ENCODE data around the gene NXPE3.
"Not testable (repeated sequence)": the region's sequence is repeated elsewhere in the genome, so short reads cannot be mapped to it uniquely, and the experiment has no call there.

- TF ChIP-seq CTCF (conservative IDR thresholded peaks at IDR 0.05; ENCODE audit: low read length); EZH2phosphoT487 (IDR thresholded peaks at IDR 0.05; ENCODE audit: borderline replicate concordance, low read depth, low read length): not testable (repeated sequence)
Measured at GRCh38 chr3:101741914-101742313, 37.1 kb upstream of the NXPE3 start.
